Nephron (organoid): ENCODE data around the gene TM9SF4.

ENCODE experiments used
- H3K27ac Mint-ChIP-seq, 3 experiments: 2 replicates each; pipeline ENCODE4 v1.8.0; 2020; ENCODE audit warnings: mixed read lengths in 3 of 3, mild to moderate bottlenecking in 2 of 3, moderate library complexity in 1 of 3
- H3K27me3 Mint-ChIP-seq: 2 replicates; pipeline ENCODE4 v1.8.0; 2021; ENCODE audit warnings: low read depth, mild to moderate bottlenecking, moderate library complexity, mixed read lengths
- H3K36me3 Mint-ChIP-seq: 2 replicates; pipeline ENCODE4 v1.8.0; 2020; ENCODE audit warnings: low read depth, mixed read lengths
- H3K4me1 Mint-ChIP-seq: 2 replicates; pipeline ENCODE4 v1.8.0; 2020; ENCODE audit warnings: mixed read lengths
- H3K4me3 Mint-ChIP-seq, 3 experiments: 2 replicates each; pipeline ENCODE4 v1.8.0; 2020; ENCODE audit warnings: mild to moderate bottlenecking in 3 of 3, mixed read lengths in 3 of 3, moderate library complexity in 2 of 3
- H3K9me3 Mint-ChIP-seq: 2 replicates; pipeline ENCODE4 v1.8.0; 2020; ENCODE audit warnings: mixed read lengths
- TF ChIP-seq, protein P1 (sequence below), 3 experiments: fragments of 200-600 bp; sonication (generic); IDR thresholded peaks; one replicate each; pipeline ENCODE4 v1.5.0; 2021; ENCODE audit warnings: antibody characterized with exemption in 3 of 3; ENCODE audit not compliant: unreplicated experiment in 3 of 3

TM9SF4 gene

DNA sequence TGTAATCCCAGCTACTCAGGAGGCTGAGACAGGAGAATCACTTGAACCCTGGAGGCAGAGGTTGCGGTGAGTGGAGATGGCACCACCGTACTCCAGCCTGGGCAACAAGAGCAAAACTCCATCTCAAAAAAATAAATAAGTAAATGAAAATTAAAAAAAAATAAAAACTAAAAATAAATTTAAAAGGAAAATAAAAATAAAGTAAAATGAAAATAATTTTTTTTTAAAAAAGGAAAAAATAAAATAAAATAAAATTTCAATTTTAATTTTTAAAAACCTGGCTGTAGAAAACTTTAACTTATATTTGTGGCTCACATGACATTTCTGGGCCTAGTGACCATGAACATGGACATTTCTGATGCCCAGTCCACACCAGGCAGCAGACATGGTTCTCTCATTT is 41.3 kb upstream of the TM9SF4 start:
- Mint-ChIP-seq H3K9me3 (peaks cover 2% of the 10 kb centered on the region), H3K4me1 (no peaks in the 10 kb centered on the region), H3K27me3 (peaks cover 4% of the 10 kb centered on the region), H3K36me3 (no peaks in the 10 kb centered on the region), H3K27ac (no peak overlapping the region), H3K4me3 (no peak overlapping the region)
- TF ChIP-seq, protein P1, sequence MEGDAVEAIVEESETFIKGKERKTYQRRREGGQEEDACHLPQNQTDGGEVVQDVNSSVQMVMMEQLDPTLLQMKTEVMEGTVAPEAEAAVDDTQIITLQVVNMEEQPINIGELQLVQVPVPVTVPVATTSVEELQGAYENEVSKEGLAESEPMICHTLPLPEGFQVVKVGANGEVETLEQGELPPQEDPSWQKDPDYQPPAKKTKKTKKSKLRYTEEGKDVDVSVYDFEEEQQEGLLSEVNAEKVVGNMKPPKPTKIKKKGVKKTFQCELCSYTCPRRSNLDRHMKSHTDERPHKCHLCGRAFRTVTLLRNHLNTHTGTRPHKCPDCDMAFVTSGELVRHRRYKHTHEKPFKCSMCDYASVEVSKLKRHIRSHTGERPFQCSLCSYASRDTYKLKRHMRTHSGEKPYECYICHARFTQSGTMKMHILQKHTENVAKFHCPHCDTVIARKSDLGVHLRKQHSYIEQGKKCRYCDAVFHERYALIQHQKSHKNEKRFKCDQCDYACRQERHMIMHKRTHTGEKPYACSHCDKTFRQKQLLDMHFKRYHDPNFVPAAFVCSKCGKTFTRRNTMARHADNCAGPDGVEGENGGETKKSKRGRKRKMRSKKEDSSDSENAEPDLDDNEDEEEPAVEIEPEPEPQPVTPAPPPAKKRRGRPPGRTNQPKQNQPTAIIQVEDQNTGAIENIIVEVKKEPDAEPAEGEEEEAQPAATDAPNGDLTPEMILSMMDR (IDR thresholded peaks at IDR 0.05; ENCODE audit: unreplicated experiment in 3 of 3), result no peak

DNA sequence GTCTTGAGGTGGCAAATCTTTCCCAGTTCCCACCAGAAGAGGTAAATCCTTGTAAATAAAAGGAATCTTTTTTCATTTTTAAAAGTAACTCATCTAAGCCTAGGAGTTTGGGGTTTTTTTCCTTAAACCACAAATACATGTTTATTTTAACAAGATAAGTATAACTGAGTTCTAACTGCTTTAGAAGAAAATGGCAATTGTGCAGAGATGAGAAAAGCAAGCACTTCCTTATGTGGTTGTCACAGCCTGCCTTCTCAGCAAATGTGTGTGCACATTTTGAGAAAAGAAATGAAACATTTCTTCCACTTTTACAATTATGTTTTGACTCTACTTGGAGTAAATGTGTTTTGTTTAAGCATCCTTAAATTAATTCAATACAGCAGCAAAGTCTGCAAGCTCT is 39.8 kb upstream of the TM9SF4 start:
- TF ChIP-seq, protein P1 (IDR thresholded peaks at IDR 0.05; ENCODE audit: unreplicated experiment in 3 of 3), result no peak
- Mint-ChIP-seq H3K4me3 (no peak overlapping the region), H3K9me3 (peaks cover 2% of the 10 kb centered on the region), H3K4me1 (no peaks in the 10 kb centered on the region), H3K36me3 (no peaks in the 10 kb centered on the region), H3K27ac (no peak overlapping the region), H3K27me3 (peaks cover 4% of the 10 kb centered on the region)

DNA sequence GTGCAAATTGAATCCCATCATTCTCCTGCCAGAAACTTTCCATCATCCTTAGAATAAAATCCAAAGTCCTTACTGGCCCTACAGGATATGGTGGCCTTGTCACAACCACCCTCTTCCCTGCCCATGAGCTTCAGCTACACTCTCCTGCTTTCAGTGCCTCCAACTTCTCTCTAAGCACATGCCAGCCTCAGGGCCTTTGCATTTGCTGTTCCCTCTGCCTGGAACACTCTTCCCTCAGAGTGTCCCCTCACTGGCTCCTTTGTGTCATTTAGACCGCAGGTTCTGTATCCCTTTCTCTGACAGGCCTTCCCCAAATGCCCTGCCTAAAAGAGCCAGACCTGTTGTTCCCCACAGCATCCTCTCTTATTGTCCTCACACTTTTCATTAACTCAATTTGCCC is 39.2 kb upstream of the TM9SF4 start:
- no peak overlapping the region for H3K4me3 Mint-ChIP-seq
- peaks cover 9% of the 10 kb centered on the region for H3K27me3 Mint-ChIP-seq
- no peak overlapping the region for H3K27ac Mint-ChIP-seq
- TF ChIP-seq, protein P1 (IDR thresholded peaks at IDR 0.05; ENCODE audit: unreplicated experiment in 3 of 3), result no peak
- H3K36me3 Mint-ChIP-seq, result no peaks in the 10 kb centered on the region
- no peaks in the 10 kb centered on the region for H3K4me1 Mint-ChIP-seq
- peaks cover 2% of the 10 kb centered on the region for H3K9me3 Mint-ChIP-seq

DNA sequence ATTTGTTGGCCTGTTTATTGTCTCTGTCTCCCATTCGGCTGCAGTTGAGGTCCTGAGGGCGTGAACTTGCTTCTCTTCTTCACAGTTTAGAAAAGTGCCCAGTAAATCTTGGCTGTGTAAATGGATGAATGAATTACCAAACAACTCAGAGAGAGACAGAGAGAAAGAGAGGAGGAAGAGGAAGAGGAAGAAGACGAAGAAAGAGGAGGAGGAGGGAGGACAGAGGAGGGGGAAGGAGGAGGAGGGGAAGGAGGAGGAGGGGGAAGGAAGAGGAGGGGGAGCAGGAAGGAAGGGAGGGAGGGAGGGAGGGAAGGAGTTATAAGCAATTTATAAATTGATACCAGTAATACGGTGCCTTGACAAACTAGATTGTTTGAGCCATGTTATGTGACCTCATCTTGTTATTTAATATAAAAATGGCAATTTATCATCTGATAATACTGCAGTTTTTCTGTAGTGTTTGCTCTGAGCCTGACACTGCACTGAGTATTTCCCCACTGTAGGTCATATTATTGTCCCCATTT is 38.8 kb upstream of the TM9SF4 start:
- Mint-ChIP-seq H3K9me3 (peaks cover 2% of the 10 kb centered on the region), H3K36me3 (no peaks in the 10 kb centered on the region), H3K4me3 (no peak overlapping the region), H3K4me1 (no peaks in the 10 kb centered on the region), H3K27ac (no peak overlapping the region), H3K27me3 (peaks cover 9% of the 10 kb centered on the region)
- TF ChIP-seq, protein P1 (IDR thresholded peaks at IDR 0.05; ENCODE audit: unreplicated experiment in 3 of 3), result no peak

DNA sequence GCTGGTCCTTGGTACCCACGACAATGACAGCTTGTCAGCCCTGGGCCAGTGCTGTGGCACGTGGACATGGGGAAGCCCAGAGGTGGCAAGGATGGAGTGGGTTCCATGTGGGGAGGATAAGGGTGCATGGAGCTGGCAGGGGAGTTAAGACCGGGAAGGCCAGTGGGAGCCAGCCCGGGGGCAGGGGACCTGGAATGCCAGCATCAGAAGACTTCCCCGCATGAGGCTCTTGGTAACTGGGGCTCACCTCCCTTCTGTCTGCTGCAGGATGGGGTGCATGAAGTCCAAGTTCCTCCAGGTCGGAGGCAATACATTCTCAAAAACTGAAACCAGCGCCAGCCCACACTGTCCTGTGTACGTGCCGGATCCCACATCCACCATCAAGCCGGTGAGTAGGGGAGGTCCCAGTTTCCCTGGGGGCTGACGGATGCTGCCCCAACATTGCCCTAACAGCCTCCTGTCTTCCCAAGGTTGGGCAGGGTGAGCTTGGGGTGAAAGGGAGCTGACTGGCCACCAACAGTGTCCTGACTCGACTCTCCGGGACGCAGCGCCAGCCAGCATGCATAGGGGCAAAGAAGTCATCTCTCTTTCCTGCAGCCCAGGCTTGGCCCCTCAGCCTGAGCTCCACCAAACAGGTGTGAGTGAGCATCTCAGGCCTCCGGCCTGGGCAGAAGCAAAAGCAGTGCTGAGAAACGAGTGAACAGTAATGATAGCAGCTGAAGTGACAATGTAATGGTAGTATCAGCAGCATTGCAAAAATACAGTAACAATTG is 37.9 kb upstream of the TM9SF4 start:
- peaks cover 2% of the 10 kb centered on the region for H3K9me3 Mint-ChIP-seq
- H3K27me3 Mint-ChIP-seq, result peaks cover 11% of the 10 kb centered on the region
- no peak overlapping the region for H3K4me3 Mint-ChIP-seq
- H3K4me1 Mint-ChIP-seq, result no peaks in the 10 kb centered on the region
- no peak overlapping the region for H3K27ac Mint-ChIP-seq
- no peaks in the 10 kb centered on the region for H3K36me3 Mint-ChIP-seq
- TF ChIP-seq, protein P1 (IDR thresholded peaks at IDR 0.05; ENCODE audit: unreplicated experiment in 3 of 3), result no peak
